PC-3 (cell line): ENCODE results near the gene CRYBB2.

Source experiments
- CTCF ChIP-seq: fragments of 300-600 bp; sonication (generic); conservative IDR thresholded peaks from 2 replicates; pipeline ENCODE4 v1.5.1; 2017; ENCODE audit warnings: antibody characterized with exemption, low read depth, mild to moderate bottlenecking, low read length
- EZH2 ChIP-seq: fragments of 300-600 bp; sonication (generic); IDR thresholded peaks from one replicate; pipeline ENCODE4 v1.6.1; 2017; ENCODE audit warnings: antibody characterized with exemption, mild to moderate bottlenecking, low read length; ENCODE audit not compliant: unreplicated experiment
- EZH2phosphoT487 ChIP-seq: fragments of 300-600 bp; sonication (generic); IDR thresholded peaks from 2 replicates; pipeline ENCODE4 v1.6.1; 2018; ENCODE audit warnings: mild to moderate bottlenecking, antibody characterized with exemption, low read length, borderline replicate concordance

- TF ChIP-seq EZH2phosphoT487 (no peak), EZH2 (no peak), CTCF (no peak)
Observed at GRCh38 chr22:25212337-25212736, 7.1 kb upstream of the CRYBB2 start.
